Mesenchymal stem cell (in vitro differentiated cells and primary cell): Measurements from ENCODE around the gene CCDC158.

Experiments used
- DNase-seq: peaks from one replicate; pipeline ENCODE4 v3.0.0-alpha.2; 2013
- H2AFZ ChIP-seq: one replicate; pipeline ENCODE4 v1.6.1; 2013; ENCODE audit warnings: low read depth, mild to moderate bottlenecking, control low read depth, inconsistent platforms, low read length, moderate library complexity
- H2AK5ac ChIP-seq: 2 replicates; pipeline ENCODE4 v1.6.1; 2013; ENCODE audit warnings: low read length, moderate library complexity, mild to moderate bottlenecking, inconsistent platforms; ENCODE audit not compliant: severe bottlenecking
- H2BK120ac ChIP-seq: one replicate; pipeline ENCODE4 v1.6.1; 2013; ENCODE audit warnings: low read depth, mild to moderate bottlenecking, inconsistent platforms, low read length, moderate library complexity
- H2BK12ac ChIP-seq, 2 experiments: one replicate each; pipeline ENCODE4 v1.6.1; 2013; ENCODE audit warnings: inconsistent platforms in 2 of 2, low read length in 2 of 2, mild to moderate bottlenecking in 2 of 2, moderate library complexity in 2 of 2, control low read depth in 1 of 2
- H2BK15ac ChIP-seq: one replicate; pipeline ENCODE4 v1.6.1; 2013; ENCODE audit warnings: mild to moderate bottlenecking, low read depth, inconsistent platforms; ENCODE audit not compliant: poor library complexity, severe bottlenecking
- H2BK5ac ChIP-seq: 2 replicates; pipeline ENCODE4 v1.6.1; 2013; ENCODE audit warnings: low read depth, mild to moderate bottlenecking, low read length, control low read depth, inconsistent platforms; ENCODE audit not compliant: poor library complexity, severe bottlenecking
- H3K14ac ChIP-seq, 2 experiments: one replicate each; pipeline ENCODE4 v1.6.1; 2013; ENCODE audit warnings: inconsistent platforms in 2 of 2, low read length in 2 of 2, control low read depth in 1 of 2, mild to moderate bottlenecking in 1 of 2, moderate library complexity in 1 of 2
- H3K18ac ChIP-seq, 2 experiments: one replicate each; pipeline ENCODE4 v1.6.1; 2013; ENCODE audit warnings: inconsistent platforms in 2 of 2, low read length in 2 of 2, control low read depth in 1 of 2, low read depth in 1 of 2, mild to moderate bottlenecking in 1 of 2
- H3K23ac ChIP-seq, 2 experiments: one replicate each; pipeline ENCODE4 v1.6.1; 2013; ENCODE audit warnings: inconsistent platforms in 2 of 2, low read length in 2 of 2, mild to moderate bottlenecking in 2 of 2, moderate library complexity in 2 of 2, control low read depth in 1 of 2
- H3K27ac ChIP-seq: 2 replicates; pipeline ENCODE4 v1.5.1; 2013; ENCODE audit warnings: mild to moderate bottlenecking, moderate library complexity, low read length, control low read depth, inconsistent platforms; ENCODE audit not compliant: poor library complexity, severe bottlenecking
- H3K27me3 ChIP-seq, 2 experiments: 2 replicates each; pipeline versions ENCODE4 v1.6.1 to v1.7.0; 2013; ENCODE audit warnings: low read length in 2 of 2, mild to moderate bottlenecking in 2 of 2, moderate library complexity in 2 of 2, control low read depth in 1 of 2, inconsistent platforms in 1 of 2; ENCODE audit not compliant: control insufficient read depth in 1 of 2, insufficient read depth in 1 of 2
- H3K36me3 ChIP-seq, 2 experiments: 2 replicates each; pipeline versions ENCODE4 v1.6.1 to v1.7.0; 2013; ENCODE audit warnings: low read length in 2 of 2, control low read depth in 1 of 2, inconsistent platforms in 1 of 2, low read depth in 1 of 2, mild to moderate bottlenecking in 1 of 2; ENCODE audit not compliant: insufficient read depth in 2 of 2, control insufficient read depth in 1 of 2
- H3K4ac ChIP-seq, 2 experiments: one replicate each; pipeline ENCODE4 v1.6.1; 2013; ENCODE audit warnings: inconsistent platforms in 2 of 2, low read length in 2 of 2, mild to moderate bottlenecking in 2 of 2, moderate library complexity in 2 of 2, control low read depth in 1 of 2, low read depth in 1 of 2
- H3K4me1 ChIP-seq: 2 replicates; pipeline ENCODE4 v1.6.1; 2013; ENCODE audit warnings: low read depth, low read length, control low read depth; ENCODE audit not compliant: control insufficient read depth, insufficient read depth
- H3K4me2 ChIP-seq: 2 replicates; pipeline ENCODE4 v1.6.1; 2013; ENCODE audit warnings: low read length, mild to moderate bottlenecking, inconsistent platforms; ENCODE audit not compliant: poor library complexity, severe bottlenecking
- H3K4me3 ChIP-seq, 2 experiments: 2 replicates each; pipeline versions ENCODE4 v1.5.1 to v1.7.0; 2013; ENCODE audit warnings: low read length in 2 of 2, mild to moderate bottlenecking in 2 of 2, control low read depth in 1 of 2, low read depth in 1 of 2; ENCODE audit not compliant: insufficient read depth in 1 of 2
- H3K79me1 ChIP-seq: replicated peaks from 2 replicates; pipeline ENCODE4 v1.6.1; 2013; ENCODE audit warnings: mild to moderate bottlenecking, control low read depth, low read length, inconsistent platforms; ENCODE audit not compliant: poor library complexity, severe bottlenecking
- H3K9ac ChIP-seq: 2 replicates; pipeline ENCODE4 v1.7.0; 2013; ENCODE audit warnings: mild to moderate bottlenecking, low read length, moderate library complexity
- H3K9me3 ChIP-seq: 2 replicates; pipeline ENCODE4 v1.7.0; 2013; ENCODE audit warnings: mild to moderate bottlenecking, low read length; ENCODE audit not compliant: control insufficient read depth
- H4K8ac ChIP-seq: one replicate; pipeline ENCODE4 v1.6.1; 2013; ENCODE audit warnings: inconsistent platforms, mild to moderate bottlenecking, low read length, moderate library complexity
- H4K91ac ChIP-seq: one replicate; pipeline ENCODE4 v1.6.1; 2013; ENCODE audit warnings: mild to moderate bottlenecking, low read length, inconsistent platforms
- WGBS: methylation state at CpG from one replicate; pipeline ENCODE4 v1.1.7; 2013; ENCODE audit warnings: mixed read lengths; 5-methylcytosine and 5-hydroxymethylcytosine counted together

CCDC158 gene

GRCh38 chr4:76434901-76435527 lies 14.1 kb upstream of the CCDC158 start, which contains the start of gene SHROOM3:
SHROOM3 (plus strand) TSS chr4:76435229; CDS start chr4:76436053, 824 bp downstream.
- Histone ChIP-seq H3K27me3 (peaks cover 0 to 24% of the 10 kb centered on the region in 2 experiments), H2AK5ac (peak within 1 kb of the TSS; percentile 63), H3K23ac (no peak within 1 kb of the TSS), H4K8ac (peak within 1 kb of the TSS; percentile 16), H3K4ac (no peak within 1 kb of the TSS), H3K18ac (no peak within 1 kb of the TSS), H3K9ac (peak within 1 kb of the TSS; percentile 81), H2AFZ (no peak within 1 kb of the TSS), H3K4me1 (no peaks in the 10 kb centered on the region), H2BK15ac (no peak within 1 kb of the TSS), H4K91ac (no peak within 1 kb of the TSS), H3K4me3 (peak within 1 kb of the TSS in 1 of 2 experiments; percentile 73), H3K36me3 (no peaks in the 10 kb centered on the region), H3K14ac (no peak within 1 kb of the TSS), H3K79me1 (no peaks in the 10 kb centered on the region), H2BK120ac (no peak within 1 kb of the TSS), H2BK12ac (peak within 1 kb of the TSS in 1 of 2 experiments; percentile 39), H2BK5ac (no peak within 1 kb of the TSS), H3K9me3 (no peaks in the 10 kb centered on the region), H3K4me2 (peak within 1 kb of the TSS; percentile 65), H3K27ac (peak within 1 kb of the TSS; percentile 39)
- WGBS, result 18% methylated on average over 5 of the region's 9 CpGs
- DNase-seq, result peak; percentile 33

- Histone ChIP-seq H3K9ac (peak overlapping the region; percentile 66), H3K36me3 (no peaks in the 10 kb centered on the region), H4K8ac (no peak overlapping the region), H2AFZ (no peak overlapping the region), H2BK5ac (no peak overlapping the region), H2BK120ac (no peak overlapping the region), H3K79me1 (no peaks in the 10 kb centered on the region), H3K14ac (no peak overlapping the region), H3K27ac (no peak overlapping the region), H2BK12ac (no peak overlapping the region), H3K4me2 (no peak overlapping the region), H3K4me1 (no peaks in the 10 kb centered on the region), H2AK5ac (no peak overlapping the region), H3K23ac (no peak overlapping the region), H4K91ac (no peak overlapping the region), H3K9me3 (no peaks in the 10 kb centered on the region), H3K4ac (no peak overlapping the region), H3K27me3 (no peaks in the 10 kb centered on the region), H3K18ac (no peak overlapping the region), H3K4me3 (no peak overlapping the region), H2BK15ac (no peak overlapping the region)
- 50% methylated on average over 11 of the region's 15 CpGs for WGBS
- peak; percentile 64 for DNase-seq
Observed at GRCh38 chr4:76430519-76431388, 9.8 kb upstream of the CCDC158 start.

DNA sequence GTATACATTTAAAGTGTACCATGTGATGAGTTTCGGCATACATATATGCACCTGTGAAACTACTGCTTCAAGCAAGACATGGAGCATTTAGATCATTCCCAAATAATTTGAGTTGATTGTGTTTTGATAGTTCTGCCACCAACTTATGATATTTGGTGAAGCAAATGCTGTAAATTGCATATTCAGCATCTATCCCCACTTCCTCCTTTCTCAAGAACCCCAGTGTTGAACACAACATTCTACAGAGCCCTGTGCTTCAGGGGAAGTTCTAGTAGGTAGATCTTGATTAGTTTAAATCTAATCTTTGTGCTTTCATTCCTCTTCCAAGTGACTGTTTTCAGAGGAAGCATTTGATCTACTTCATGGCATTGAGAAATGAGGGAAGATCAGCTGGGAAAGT lies 8.7 kb upstream of the CCDC158 start:
- H3K9ac ChIP-seq, result no peak overlapping the region
- H4K8ac ChIP-seq, result no peak overlapping the region
- DNase-seq, result no peak
- no peak overlapping the region for H4K91ac ChIP-seq
- H3K4ac ChIP-seq, result no peak overlapping the region
- H3K36me3 ChIP-seq, result no peaks in the 10 kb centered on the region
- no peak overlapping the region for H3K4me3 ChIP-seq
- H2BK5ac ChIP-seq, result no peak overlapping the region
- H2AK5ac ChIP-seq, result no peak overlapping the region
- no peak overlapping the region for H3K14ac ChIP-seq
- H3K18ac ChIP-seq, result no peak overlapping the region
- peaks cover 0 to 3% of the 10 kb centered on the region in 2 experiments for H3K27me3 ChIP-seq
- no CpG with 5 or more reads among the region's 1 CpG for WGBS
- H2BK120ac ChIP-seq, result no peak overlapping the region
- H3K79me1 ChIP-seq, result no peaks in the 10 kb centered on the region
- no peak overlapping the region for H2BK15ac ChIP-seq
- H3K4me1 ChIP-seq, result no peaks in the 10 kb centered on the region
- no peak overlapping the region for H3K27ac ChIP-seq
- H3K9me3 ChIP-seq, result no peaks in the 10 kb centered on the region
- no peak overlapping the region for H3K4me2 ChIP-seq
- H3K23ac ChIP-seq, result no peak overlapping the region
- no peak overlapping the region for H2AFZ ChIP-seq
- no peak overlapping the region for H2BK12ac ChIP-seq

GRCh38 chr4:76426272-76426671 lies 5.3 kb upstream of the CCDC158 start:
- H3K79me1 ChIP-seq, result no peaks in the 10 kb centered on the region

More at GRCh38 chr4:76426272-76426671, 5.3 kb upstream of the CCDC158 start:
- no peak overlapping the region for H2AFZ ChIP-seq
- no peak overlapping the region for H3K23ac ChIP-seq
- H3K4me2 ChIP-seq, result no peak overlapping the region
- no peak overlapping the region for H3K4ac ChIP-seq
- no peak overlapping the region for H2BK12ac ChIP-seq
- no peak overlapping the region for H2BK5ac ChIP-seq
- no peaks in the 10 kb centered on the region for H3K9me3 ChIP-seq
- no peaks in the 10 kb centered on the region for H3K36me3 ChIP-seq
- H2BK15ac ChIP-seq, result no peak overlapping the region
- no peak overlapping the region for H3K9ac ChIP-seq
- H3K14ac ChIP-seq, result no peak overlapping the region
- H4K91ac ChIP-seq, result no peak overlapping the region
- no peak overlapping the region for H3K4me3 ChIP-seq
- no peak overlapping the region for H2BK120ac ChIP-seq
- 62% methylated on average over 2 of the region's 2 CpGs for WGBS
- no peak overlapping the region for H2AK5ac ChIP-seq
- no peak for DNase-seq
- H4K8ac ChIP-seq, result no peak overlapping the region
- no peak overlapping the region for H3K27ac ChIP-seq
- H3K18ac ChIP-seq, result no peak overlapping the region
- H3K27me3 ChIP-seq, result peaks cover 0 to 7% of the 10 kb centered on the region in 2 experiments
- no peaks in the 10 kb centered on the region for H3K4me1 ChIP-seq
